Gastrocnemius medialis (tissue), 4 donors: Measurements from ENCODE around the gene GCDH.

ENCODE experiments used
- POLR2A ChIP-seq, 2 donors: fragments of 450-650 bp; IDR thresholded peaks; one replicate each; pipeline ENCODE4 v1.6.1; 2017; ENCODE audit warnings: antibody characterized with exemption in 2 of 2, mild to moderate bottlenecking in 2 of 2, moderate library complexity in 2 of 2
- TF ChIP-seq, protein P1 (sequence below), 5 experiments: fragments of 450-650 bp in 3 of 5; fragments of 200-600 bp in 2 of 5; sonication (generic) in 2 of 5; IDR thresholded peaks in 4 of 5; conservative IDR thresholded peaks in 1 of 5; 1 replicate in 4 of 5; 2 replicates in 1 of 5; pipeline ENCODE4 v1.5.1; 2016 to 2019; ENCODE audit warnings: antibody characterized with exemption in 5 of 5, mild to moderate bottlenecking in 3 of 5, moderate library complexity in 3 of 5

DNA sequence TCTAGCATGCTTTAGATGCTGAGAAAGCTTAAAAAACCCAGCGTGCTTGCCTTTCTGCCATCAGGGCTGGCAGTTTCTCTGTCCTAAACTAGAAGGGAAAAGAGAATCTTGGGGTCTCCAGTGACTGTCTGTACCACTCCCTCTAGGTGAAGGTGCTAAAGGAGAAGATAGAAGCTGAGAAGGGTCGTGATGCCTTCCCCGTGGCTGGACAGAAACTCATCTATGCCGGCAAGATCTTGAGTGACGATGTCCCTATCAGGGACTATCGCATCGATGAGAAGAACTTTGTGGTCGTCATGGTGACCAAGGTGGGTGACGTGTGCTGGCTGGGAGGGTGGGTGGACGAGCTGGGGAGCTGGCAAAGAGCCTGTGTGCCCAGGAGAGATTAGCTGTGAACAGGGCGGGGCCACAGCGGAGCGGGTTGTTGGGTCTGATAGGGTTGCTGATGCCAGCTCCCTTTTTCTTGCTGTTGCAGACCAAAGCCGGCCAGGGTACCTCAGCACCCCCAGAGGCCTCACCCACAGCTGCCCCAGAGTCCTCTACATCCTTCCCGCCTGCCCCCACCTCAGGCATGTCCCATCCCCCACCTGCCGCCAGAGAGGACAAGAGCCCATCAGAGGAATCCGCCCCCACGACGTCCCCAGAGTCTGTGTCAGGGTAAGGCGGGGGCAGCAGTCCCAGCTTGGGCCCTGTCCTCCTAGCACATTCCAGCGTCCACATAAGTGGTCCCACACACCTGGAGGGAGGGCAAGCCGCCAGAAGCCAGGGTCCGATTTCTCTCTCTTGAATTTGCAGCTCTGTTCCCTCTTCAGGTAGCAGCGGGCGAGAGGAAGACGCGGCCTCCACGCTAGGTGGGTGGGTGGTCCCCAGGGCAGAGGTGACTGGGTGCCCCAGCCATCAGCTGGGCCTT is 57.0 kb downstream of the GCDH start:
- TF ChIP-seq, protein P1, sequence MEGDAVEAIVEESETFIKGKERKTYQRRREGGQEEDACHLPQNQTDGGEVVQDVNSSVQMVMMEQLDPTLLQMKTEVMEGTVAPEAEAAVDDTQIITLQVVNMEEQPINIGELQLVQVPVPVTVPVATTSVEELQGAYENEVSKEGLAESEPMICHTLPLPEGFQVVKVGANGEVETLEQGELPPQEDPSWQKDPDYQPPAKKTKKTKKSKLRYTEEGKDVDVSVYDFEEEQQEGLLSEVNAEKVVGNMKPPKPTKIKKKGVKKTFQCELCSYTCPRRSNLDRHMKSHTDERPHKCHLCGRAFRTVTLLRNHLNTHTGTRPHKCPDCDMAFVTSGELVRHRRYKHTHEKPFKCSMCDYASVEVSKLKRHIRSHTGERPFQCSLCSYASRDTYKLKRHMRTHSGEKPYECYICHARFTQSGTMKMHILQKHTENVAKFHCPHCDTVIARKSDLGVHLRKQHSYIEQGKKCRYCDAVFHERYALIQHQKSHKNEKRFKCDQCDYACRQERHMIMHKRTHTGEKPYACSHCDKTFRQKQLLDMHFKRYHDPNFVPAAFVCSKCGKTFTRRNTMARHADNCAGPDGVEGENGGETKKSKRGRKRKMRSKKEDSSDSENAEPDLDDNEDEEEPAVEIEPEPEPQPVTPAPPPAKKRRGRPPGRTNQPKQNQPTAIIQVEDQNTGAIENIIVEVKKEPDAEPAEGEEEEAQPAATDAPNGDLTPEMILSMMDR (IDR thresholded peaks at IDR 0.05 in 4 of 5, conservative IDR thresholded peaks at IDR 0.05 in 1 of 5), result no peak
- TF ChIP-seq POLR2A (IDR thresholded peaks at IDR 0.05), result no peak
